Measurements from ENCODE around the gene TAGAP. TPM values are rescaled to one million over a fixed set of nuclear protein-coding genes. Genes with fewer than 3 reads are reported as not detected.

TAGAP gene
- total RNA-seq, 1 experiment from 2014 or later = not detected

- no peaks in the 10 kb centered on the region for H3K9me3 Mint-ChIP-seq
- H2BK5ac ChIP-seq (ENCODE audit: insufficient read length, low read length) = no peak overlapping the region
- H3K9ac ChIP-seq (ENCODE audit: extremely low read depth, insufficient read length, low read length) = no peak overlapping the region
- H2BK120ac ChIP-seq (ENCODE audit: low read depth, low read length, poor library complexity, severe bottlenecking) = no peak overlapping the region
- H3K4me1 Mint-ChIP-seq = no peaks in the 10 kb centered on the region; a peak in 1 of 4 replicates
- H3K23ac ChIP-seq (ENCODE audit: insufficient read length, low read depth, low read length) = no peak overlapping the region
- no peak overlapping the region for H4K5ac ChIP-seq (ENCODE audit: insufficient read length, low read depth, low read length)
- no peak overlapping the region for H4K91ac ChIP-seq (ENCODE audit: insufficient read length, low read depth, low read length)
- H3K4me1 ChIP-seq (ENCODE audit: insufficient read depth, low read length) = no peaks in the 10 kb centered on the region
- no peaks in the 10 kb centered on the region for H3K79me2 ChIP-seq (ENCODE audit: insufficient read depth, low read length)
- H3K79me1 ChIP-seq (ENCODE audit: insufficient read depth, low read depth, low read length, poor library complexity, severe bottlenecking) = no peaks in the 10 kb centered on the region
- no peak overlapping the region for H3K4me3 Mint-ChIP-seq
- no peaks in the 10 kb centered on the region for H3K27me3 ChIP-seq (ENCODE audit: insufficient read depth, low read length)
- H2BK12ac ChIP-seq (ENCODE audit: insufficient read length, low read depth, low read length) = no peak overlapping the region
- no CpG with 5 or more reads among the region's 11 CpGs for WGBS (ENCODE audit: extremely low coverage, insufficient read length, low lambda C conversion rate)
- H3K23me2 ChIP-seq (ENCODE audit: insufficient read length, low read depth, low read length, poor library complexity, severe bottlenecking) = no peaks in the 10 kb centered on the region
- H3K56ac ChIP-seq (ENCODE audit: insufficient read length, low read depth, low read length) = no peak overlapping the region
- H3K4ac ChIP-seq (ENCODE audit: low read depth, low read length) = no peak overlapping the region
- no peaks in the 10 kb centered on the region for H3K27me3 Mint-ChIP-seq (ENCODE audit: low read depth)
- no peak overlapping the region for H3K27ac Mint-ChIP-seq
- H3K4me2 ChIP-seq (ENCODE audit: insufficient read depth, insufficient read length, low read length) = no peak overlapping the region
- no peak overlapping the region for H3K27ac ChIP-seq (ENCODE audit: insufficient read length, low read depth, low read length)
- H2BK15ac ChIP-seq (ENCODE audit: low read depth, low read length) = no peak overlapping the region
- TF ChIP-seq CTCF (conservative IDR thresholded peaks at IDR 0.05) = no peak
- no peak overlapping the region for H3K18ac ChIP-seq (ENCODE audit: insufficient read length, low read depth, low read length)
- H4K20me1 ChIP-seq (ENCODE audit: control insufficient read depth, insufficient read depth, insufficient read length) = no peaks in the 10 kb centered on the region
- no peak overlapping the region for H3T11ph ChIP-seq (ENCODE audit: low read length)
- no peak overlapping the region for H2AK5ac ChIP-seq (ENCODE audit: insufficient read length, low read length)
- H3K36me3 Mint-ChIP-seq (ENCODE audit: insufficient read depth in 1 of 3, low read depth in 3 of 3) = no peaks in the 10 kb centered on the region
- H2AFZ ChIP-seq (ENCODE audit: low read length) = no peak overlapping the region
- H3K14ac ChIP-seq (ENCODE audit: insufficient read depth, low read length) = no peak overlapping the region
- no peak overlapping the region for H2BK20ac ChIP-seq (ENCODE audit: low read depth, low read length, poor library complexity, severe bottlenecking)
- H3K9me3 ChIP-seq (ENCODE audit: control insufficient read depth, low read depth, low read length) = no peaks in the 10 kb centered on the region
- DNase-seq = no peak
- no peak overlapping the region for H4K8ac ChIP-seq (replicated peaks; ENCODE audit: insufficient read length, low read depth, low read length)
Observed at GRCh38 chr6:159033160-159034049, 11.4 kb downstream of the TAGAP start.

All from H9 (cell line).